WERI-Rb-1 (cell line): ENCODE measurements around the gene RPS19BP1.
"Not testable (repeated sequence)": the region's sequence is repeated elsewhere in the genome, so short reads cannot be mapped to it uniquely, and the experiment has no call there.

ENCODE experiments used
- DNase-seq: peaks from one replicate; pipeline ENCODE4 v3.0.0-alpha.2; 2020
- H3K27ac ChIP-seq: fragments of 250-450 bp; sonication (Bioruptor Pico); 2 replicates; pipeline ENCODE4 v1.5.1; 2020; ENCODE audit warnings: mild to moderate bottlenecking, moderate library complexity
- H3K27me3 ChIP-seq: fragments of 250-450 bp; sonication (Bioruptor Pico); 2 replicates; pipeline ENCODE4 v1.5.1; 2021; ENCODE audit warnings: mild to moderate bottlenecking, low read depth, moderate library complexity; ENCODE audit not compliant: insufficient read depth, severe bottlenecking
- H3K36me3 ChIP-seq: fragments of 250-450 bp; sonication (Bioruptor Pico); 2 replicates; pipeline ENCODE4 v1.5.1; 2020; ENCODE audit warnings: mild to moderate bottlenecking, moderate library complexity
- H3K4me3 ChIP-seq: 2 replicates; pipeline ENCODE4 v1.5.1; 2011; ENCODE audit warnings: low read depth, mild to moderate bottlenecking, control low read depth, low read length
- H3K9me3 ChIP-seq: fragments of 250-450 bp; sonication (Bioruptor Pico); 2 replicates; pipeline ENCODE4 v1.5.1; 2021; ENCODE audit warnings: mild to moderate bottlenecking, moderate library complexity; ENCODE audit not compliant: severe bottlenecking
- TF ChIP-seq, protein P1 (sequence below): IDR thresholded peaks from 2 replicates; pipeline ENCODE4 v1.5.1; 2011; ENCODE audit warnings: low read depth, mild to moderate bottlenecking, control low read depth, inconsistent platforms, low read length

The RPS19BP1 gene

GRCh38 chr22:39526736-39527171, 5.8 kb downstream of the RPS19BP1 start:
- Histone ChIP-seq H3K4me3 (no peak overlapping the region), H3K36me3 (peaks cover 69% of the 10 kb centered on the region), H3K27ac (peak overlapping the region; percentile 85), H3K27me3 (no peaks in the 10 kb centered on the region), H3K9me3 (no peaks in the 10 kb centered on the region)
- DNase-seq: no peak
- TF ChIP-seq, protein P1, sequence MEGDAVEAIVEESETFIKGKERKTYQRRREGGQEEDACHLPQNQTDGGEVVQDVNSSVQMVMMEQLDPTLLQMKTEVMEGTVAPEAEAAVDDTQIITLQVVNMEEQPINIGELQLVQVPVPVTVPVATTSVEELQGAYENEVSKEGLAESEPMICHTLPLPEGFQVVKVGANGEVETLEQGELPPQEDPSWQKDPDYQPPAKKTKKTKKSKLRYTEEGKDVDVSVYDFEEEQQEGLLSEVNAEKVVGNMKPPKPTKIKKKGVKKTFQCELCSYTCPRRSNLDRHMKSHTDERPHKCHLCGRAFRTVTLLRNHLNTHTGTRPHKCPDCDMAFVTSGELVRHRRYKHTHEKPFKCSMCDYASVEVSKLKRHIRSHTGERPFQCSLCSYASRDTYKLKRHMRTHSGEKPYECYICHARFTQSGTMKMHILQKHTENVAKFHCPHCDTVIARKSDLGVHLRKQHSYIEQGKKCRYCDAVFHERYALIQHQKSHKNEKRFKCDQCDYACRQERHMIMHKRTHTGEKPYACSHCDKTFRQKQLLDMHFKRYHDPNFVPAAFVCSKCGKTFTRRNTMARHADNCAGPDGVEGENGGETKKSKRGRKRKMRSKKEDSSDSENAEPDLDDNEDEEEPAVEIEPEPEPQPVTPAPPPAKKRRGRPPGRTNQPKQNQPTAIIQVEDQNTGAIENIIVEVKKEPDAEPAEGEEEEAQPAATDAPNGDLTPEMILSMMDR: no peak

DNA sequence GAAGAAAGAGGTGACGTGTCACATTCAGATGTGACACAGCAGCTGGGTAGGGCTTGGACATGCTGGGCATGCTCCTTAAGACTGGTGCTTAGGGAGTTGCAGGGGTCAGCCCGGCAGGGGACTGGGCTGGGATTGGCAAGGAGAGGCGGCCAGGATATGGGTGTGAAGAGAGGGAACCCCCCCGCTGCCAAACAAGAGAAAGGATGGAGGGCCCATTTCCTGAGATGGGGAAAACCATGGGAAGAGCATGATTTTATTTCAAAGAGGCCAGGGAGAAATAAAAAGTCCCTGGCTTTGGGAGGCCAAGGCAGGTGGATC, 6.9 kb downstream of the RPS19BP1 start:
- no peaks in the 10 kb centered on the region for H3K27me3 ChIP-seq
- peaks cover 75% of the 10 kb centered on the region for H3K36me3 ChIP-seq
- peak overlapping the region; percentile 18 for H3K27ac ChIP-seq
- no peaks in the 10 kb centered on the region for H3K9me3 ChIP-seq
- TF ChIP-seq, protein P1: no peak
- no peak overlapping the region for H3K4me3 ChIP-seq
- DNase-seq: no peak

DNA sequence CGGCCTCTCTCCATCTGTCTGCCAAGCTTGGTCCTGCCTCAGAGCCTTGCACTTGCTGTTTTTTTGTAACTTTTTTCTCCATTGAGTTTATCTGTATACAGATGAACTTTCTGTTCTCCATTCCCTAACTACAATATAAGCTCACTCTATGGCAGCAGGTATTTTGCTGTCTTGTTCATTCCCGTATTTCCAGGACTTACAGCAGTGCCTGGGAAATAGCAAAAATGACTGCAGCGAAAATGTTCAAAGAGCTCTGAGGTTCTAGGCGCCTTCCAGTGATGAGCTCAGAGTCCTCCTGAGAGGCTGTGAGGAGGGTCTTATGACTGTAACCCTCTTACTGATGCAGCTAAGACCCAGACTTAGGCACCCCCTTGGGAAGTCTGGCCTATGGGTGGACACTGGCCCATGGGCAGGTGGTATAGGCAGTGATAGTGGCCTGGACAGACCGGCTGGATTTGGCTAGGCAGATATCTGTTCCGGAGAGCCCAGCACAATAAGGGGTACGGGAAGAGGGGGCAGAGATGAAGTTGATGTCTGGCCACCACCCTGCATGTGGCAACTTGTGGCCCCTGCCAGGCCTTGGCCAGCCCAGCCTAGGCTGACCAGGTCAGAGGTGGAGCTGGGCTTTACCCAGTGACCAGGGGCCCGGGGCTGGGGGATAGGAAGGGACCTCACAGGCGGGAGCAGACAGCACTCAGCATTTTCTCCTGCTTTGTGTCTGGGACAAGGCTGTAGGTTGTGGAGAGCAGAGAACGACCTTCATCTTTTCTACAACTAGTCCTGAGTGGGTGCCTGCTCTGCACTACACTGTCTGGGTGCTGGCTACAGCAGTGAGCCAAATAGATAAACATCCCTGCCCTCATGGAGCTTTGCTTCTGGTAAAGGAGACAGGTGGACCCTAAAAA, 7.5 kb downstream of the RPS19BP1 start:
- peak overlapping the region; percentile 18 for H3K27ac ChIP-seq
- no peaks in the 10 kb centered on the region for H3K27me3 ChIP-seq
- H3K9me3 ChIP-seq: no peaks in the 10 kb centered on the region
- peaks cover 73% of the 10 kb centered on the region for H3K36me3 ChIP-seq
- H3K4me3 ChIP-seq: no peak overlapping the region
- TF ChIP-seq, protein P1: no peak
- no peak for DNase-seq

DNA sequence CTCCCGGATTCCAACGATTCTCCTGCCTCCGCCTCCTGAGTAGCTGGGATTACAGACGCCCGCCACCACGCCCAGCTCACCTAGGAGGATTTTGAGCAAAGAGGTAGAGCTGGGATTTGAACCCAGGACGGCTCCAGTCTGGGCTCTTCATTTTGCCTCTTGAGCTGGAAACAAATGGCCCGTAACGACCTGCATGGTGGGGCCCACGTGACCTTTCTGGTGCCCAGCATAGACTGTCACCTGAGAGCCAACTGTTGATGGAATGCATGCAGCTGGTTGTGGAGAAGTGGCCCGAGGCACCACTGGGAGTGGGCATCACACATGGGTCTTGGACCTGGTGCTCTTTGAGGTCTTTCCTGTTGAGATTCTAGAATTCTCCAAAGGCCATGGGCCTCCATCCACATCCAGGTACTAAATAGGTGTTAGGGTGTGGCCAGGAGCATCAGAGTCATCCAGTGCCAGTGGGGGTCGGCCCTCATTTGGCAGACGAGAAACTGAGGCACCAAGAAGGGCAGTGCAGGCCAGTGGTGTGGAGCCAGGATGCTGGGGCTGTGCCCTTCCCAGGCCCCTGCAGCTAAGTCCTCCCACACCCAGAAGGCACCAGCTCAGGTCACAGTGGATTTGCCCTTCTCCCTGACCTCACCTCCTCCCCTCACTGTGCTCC, 8.3 kb downstream of the RPS19BP1 start:
- no peaks in the 10 kb centered on the region for H3K9me3 ChIP-seq
- TF ChIP-seq, protein P1: no peak
- peak; percentile 59 for DNase-seq
- H3K27ac ChIP-seq: peak overlapping the region; percentile 18
- H3K36me3 ChIP-seq: peaks cover 65% of the 10 kb centered on the region
- H3K4me3 ChIP-seq: no peak overlapping the region
- H3K27me3 ChIP-seq: no peaks in the 10 kb centered on the region

GRCh38 chr22:39522567-39523300, 9.8 kb downstream of the RPS19BP1 start:
- Histone ChIP-seq H3K9me3 (no peaks in the 10 kb centered on the region), H3K27ac (peak overlapping the region; percentile 65), H3K36me3 (peaks cover 52% of the 10 kb centered on the region), H3K27me3 (no peaks in the 10 kb centered on the region), H3K4me3 (peak overlapping the region; percentile 99)
- TF ChIP-seq, protein P1: no peak
- DNase-seq: peak; percentile 55

GRCh38 chr22:39522091-39522490, 10.5 kb downstream of the RPS19BP1 start:
- Histone ChIP-seq H3K36me3 (peaks cover 56% of the 10 kb centered on the region), H3K27ac (peak overlapping the region; percentile 65), H3K4me3 (peak overlapping the region; percentile 99)
- not testable (repeated sequence) for DNase-seq, H3K27me3 ChIP-seq, H3K9me3 ChIP-seq

DNA sequence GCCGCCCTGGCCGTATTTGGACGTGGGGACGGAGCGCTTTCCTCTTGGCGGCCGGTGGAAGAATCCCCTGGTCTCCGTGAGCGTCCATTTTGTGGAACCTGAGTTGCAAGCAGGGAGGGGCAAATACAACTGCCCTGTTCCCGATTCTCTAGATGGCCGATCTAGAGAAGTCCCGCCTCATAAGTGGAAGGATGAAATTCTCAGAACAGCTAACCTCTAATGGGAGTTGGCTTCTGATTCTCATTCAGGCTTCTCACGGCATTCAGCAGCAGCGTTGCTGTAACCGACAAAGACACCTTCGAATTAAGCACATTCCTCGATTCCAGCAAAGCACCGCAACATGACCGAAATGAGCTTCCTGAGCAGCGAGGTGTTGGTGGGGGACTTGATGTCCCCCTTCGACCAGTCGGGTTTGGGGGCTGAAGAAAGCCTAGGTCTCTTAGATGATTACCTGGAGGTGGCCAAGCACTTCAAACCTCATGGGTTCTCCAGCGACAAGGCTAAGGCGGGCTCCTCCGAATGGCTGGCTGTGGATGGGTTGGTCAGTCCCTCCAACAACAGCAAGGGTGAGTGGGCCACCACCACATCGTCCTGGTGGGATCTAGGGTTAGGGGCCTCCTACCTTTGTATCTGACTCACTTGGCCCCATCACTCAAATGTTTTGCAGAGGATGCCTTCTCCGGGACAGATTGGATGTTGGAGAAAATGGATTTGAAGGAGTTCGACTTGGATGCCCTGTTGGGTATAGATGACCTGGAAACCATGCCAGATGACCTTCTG, 11.3 kb downstream of the RPS19BP1 start:
- Histone ChIP-seq H3K36me3 (peaks cover 60% of the 10 kb centered on the region), H3K4me3 (peak overlapping the region; percentile 99), H3K27ac (peak overlapping the region; percentile 100)
- H3K27me3 ChIP-seq, DNase-seq, H3K9me3 ChIP-seq: not testable (repeated sequence)
